ENCODE measurements around the gene HSPA1B. TPM values are rescaled to one million over a fixed set of nuclear protein-coding genes. Genes with fewer than 3 reads are reported as not detected.
A peak's percentile ranks its signal among the peaks of the same experiment; 100 is the strongest.

The HSPA1B gene
- total and polyA plus RNA-seq, 2 donors (not counting 1 experiment from before 2014, with no cell fraction given) = 35.5 to 115 TPM

GRCh38 chr6:31795616-31796298 is 31.8 kb upstream of the HSPA1B start, which contains the start of gene VARS1:
Gene VARS1 (minus strand): TSS chr6:31795752. CDS start chr6:31795217, 535 bp downstream.
- H3K4me1 ChIP-seq (ENCODE audit: control insufficient read depth, extremely low read depth, insufficient read depth, low read length) = no peaks in the 10 kb centered on the region
- DNase-seq (ENCODE audit: low read depth in 2 of 2) = peak; percentile 86 to 91
- no peak for TF ChIP-seq EZH2 (IDR thresholded peaks at IDR 0.05; ENCODE audit: low read length, missing control alignments)
- TF ChIP-seq, protein P1, sequence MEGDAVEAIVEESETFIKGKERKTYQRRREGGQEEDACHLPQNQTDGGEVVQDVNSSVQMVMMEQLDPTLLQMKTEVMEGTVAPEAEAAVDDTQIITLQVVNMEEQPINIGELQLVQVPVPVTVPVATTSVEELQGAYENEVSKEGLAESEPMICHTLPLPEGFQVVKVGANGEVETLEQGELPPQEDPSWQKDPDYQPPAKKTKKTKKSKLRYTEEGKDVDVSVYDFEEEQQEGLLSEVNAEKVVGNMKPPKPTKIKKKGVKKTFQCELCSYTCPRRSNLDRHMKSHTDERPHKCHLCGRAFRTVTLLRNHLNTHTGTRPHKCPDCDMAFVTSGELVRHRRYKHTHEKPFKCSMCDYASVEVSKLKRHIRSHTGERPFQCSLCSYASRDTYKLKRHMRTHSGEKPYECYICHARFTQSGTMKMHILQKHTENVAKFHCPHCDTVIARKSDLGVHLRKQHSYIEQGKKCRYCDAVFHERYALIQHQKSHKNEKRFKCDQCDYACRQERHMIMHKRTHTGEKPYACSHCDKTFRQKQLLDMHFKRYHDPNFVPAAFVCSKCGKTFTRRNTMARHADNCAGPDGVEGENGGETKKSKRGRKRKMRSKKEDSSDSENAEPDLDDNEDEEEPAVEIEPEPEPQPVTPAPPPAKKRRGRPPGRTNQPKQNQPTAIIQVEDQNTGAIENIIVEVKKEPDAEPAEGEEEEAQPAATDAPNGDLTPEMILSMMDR (conservative IDR thresholded peaks at IDR 0.05 in 1 of 2, IDR thresholded peaks at IDR 0.05 in 1 of 2; ENCODE audit: low read depth in 1 of 2, low read length in 2 of 2) = peak; percentile 58 to 66
- H3K4me2 ChIP-seq (ENCODE audit: extremely low read depth, insufficient read depth, low read length) = peak within 1 kb of the TSS; percentile 97
- H3K9me3 ChIP-seq (ENCODE audit: control insufficient read depth, insufficient read depth, low read depth, low read length) = no peaks in the 10 kb centered on the region
- H4K20me1 ChIP-seq (ENCODE audit: control insufficient read depth, extremely low read depth, insufficient read depth, low read length) = no peaks in the 10 kb centered on the region
- peaks cover 20% of the 10 kb centered on the region for H3K79me2 ChIP-seq (ENCODE audit: control insufficient read depth, insufficient read depth, low read length)
- peak within 1 kb of the TSS; percentile 97 for H3K9ac ChIP-seq (ENCODE audit: insufficient read depth, low read length)
- H3K27me3 ChIP-seq (ENCODE audit: control insufficient read depth, insufficient read depth, low read length) = no peaks in the 10 kb centered on the region
- H3K27ac ChIP-seq (ENCODE audit: insufficient read depth, low read length) = peak within 1 kb of the TSS; percentile 95
- H3K4me3 ChIP-seq (replicated peaks in 1 of 4; ENCODE audit: control extremely low read depth in 1 of 4, insufficient read depth in 1 of 4, low read depth in 3 of 4, low read length in 4 of 4) = peak within 1 kb of the TSS; percentile 93 to 97 (median 94)
- peak within 1 kb of the TSS; percentile 74 for H2AFZ ChIP-seq (ENCODE audit: low read length)
- H3K36me3 ChIP-seq (ENCODE audit: control insufficient read depth, insufficient read depth, low read length) = peaks cover 1% of the 10 kb centered on the region

DNA sequence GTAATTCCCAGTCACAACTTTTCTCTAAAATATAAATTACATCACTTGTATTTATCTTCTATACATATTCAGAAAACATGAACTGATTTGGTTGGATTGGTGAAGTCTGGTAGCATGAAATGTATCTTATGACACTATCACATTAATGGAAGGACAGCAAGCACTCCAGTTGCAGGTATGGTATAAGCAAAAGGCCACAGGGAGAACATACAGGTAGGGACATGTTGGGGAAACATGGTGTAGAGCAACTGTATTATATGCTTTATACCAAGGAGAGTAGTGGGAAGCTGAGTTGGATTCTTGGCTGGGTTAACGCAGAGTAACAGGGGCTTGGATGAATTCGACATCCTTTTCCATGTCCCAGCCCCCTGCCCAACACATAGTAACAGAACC is 30.5 kb upstream of the HSPA1B start:
- no peak overlapping the region for H2AFZ ChIP-seq (ENCODE audit: low read length)
- no peak overlapping the region for H3K4me3 ChIP-seq (replicated peaks in 1 of 4; ENCODE audit: control extremely low read depth in 1 of 4, insufficient read depth in 1 of 4, low read depth in 3 of 4, low read length in 4 of 4)
- peaks cover under 1% of the 10 kb centered on the region for H3K36me3 ChIP-seq (ENCODE audit: control insufficient read depth, insufficient read depth, low read length)
- H3K27me3 ChIP-seq (ENCODE audit: control insufficient read depth, insufficient read depth, low read length) = no peaks in the 10 kb centered on the region
- H4K20me1 ChIP-seq (ENCODE audit: control insufficient read depth, extremely low read depth, insufficient read depth, low read length) = no peaks in the 10 kb centered on the region
- no peaks in the 10 kb centered on the region for H3K9me3 ChIP-seq (ENCODE audit: control insufficient read depth, insufficient read depth, low read depth, low read length)
- no peak overlapping the region for H3K4me2 ChIP-seq (ENCODE audit: extremely low read depth, insufficient read depth, low read length)
- no peak overlapping the region for H3K27ac ChIP-seq (ENCODE audit: insufficient read depth, low read length)
- no peak overlapping the region for H3K9ac ChIP-seq (ENCODE audit: insufficient read depth, low read length)
- no peak for DNase-seq (ENCODE audit: low read depth in 2 of 2)
- no peak for TF ChIP-seq EZH2 (IDR thresholded peaks at IDR 0.05; ENCODE audit: low read length, missing control alignments)
- TF ChIP-seq, protein P1 (conservative IDR thresholded peaks at IDR 0.05 in 1 of 2, IDR thresholded peaks at IDR 0.05 in 1 of 2; ENCODE audit: low read depth in 1 of 2, low read length in 2 of 2) = no peak
- H3K79me2 ChIP-seq (ENCODE audit: control insufficient read depth, insufficient read depth, low read length) = peaks cover 20% of the 10 kb centered on the region
- H3K4me1 ChIP-seq (ENCODE audit: control insufficient read depth, extremely low read depth, insufficient read depth, low read length) = no peaks in the 10 kb centered on the region

- Histone ChIP-seq H3K27me3 (ENCODE audit: control insufficient read depth, insufficient read depth, low read length) (no peaks in the 10 kb centered on the region), H3K9ac (ENCODE audit: insufficient read depth, low read length) (no peak overlapping the region), H2AFZ (ENCODE audit: low read length) (no peak overlapping the region), H3K36me3 (ENCODE audit: control insufficient read depth, insufficient read depth, low read length) (no peaks in the 10 kb centered on the region), H3K27ac (ENCODE audit: insufficient read depth, low read length) (no peak overlapping the region), H4K20me1 (ENCODE audit: control insufficient read depth, extremely low read depth, insufficient read depth, low read length) (no peaks in the 10 kb centered on the region), H3K4me1 (ENCODE audit: control insufficient read depth, extremely low read depth, insufficient read depth, low read length) (no peaks in the 10 kb centered on the region), H3K4me3 (replicated peaks in 1 of 4; ENCODE audit: control extremely low read depth in 1 of 4, insufficient read depth in 1 of 4, low read depth in 3 of 4, low read length in 4 of 4) (no peak overlapping the region), H3K79me2 (ENCODE audit: control insufficient read depth, insufficient read depth, low read length) (peaks cover 20% of the 10 kb centered on the region), H3K9me3 (ENCODE audit: control insufficient read depth, insufficient read depth, low read depth, low read length) (no peaks in the 10 kb centered on the region), H3K4me2 (ENCODE audit: extremely low read depth, insufficient read depth, low read length) (no peak overlapping the region)
- DNase-seq (ENCODE audit: low read depth in 2 of 2) = no peak
- TF ChIP-seq EZH2 (IDR thresholded peaks at IDR 0.05; ENCODE audit: low read length, missing control alignments) = no peak
- TF ChIP-seq, protein P1 (conservative IDR thresholded peaks at IDR 0.05 in 1 of 2, IDR thresholded peaks at IDR 0.05 in 1 of 2; ENCODE audit: low read depth in 1 of 2, low read length in 2 of 2) = no peak
Observed at GRCh38 chr6:31797588-31797987, 29.9 kb upstream of the HSPA1B start.

Data from fibroblast of lung (primary cell).